Panc1 (cell line): ENCODE measurements around the gene SELL.

Source experiments
- CTCF ChIP-seq: fragments of 450-650 bp; IDR thresholded peaks from 2 replicates; pipeline ENCODE4 v1.5.1; 2017; ENCODE audit warnings: mild to moderate bottlenecking
- REST ChIP-seq, 2 experiments: IDR thresholded peaks; 2 replicates each; pipeline ENCODE4 v1.6.1; 2011 to 2012; ENCODE audit warnings: low read depth in 2 of 2, control low read depth in 1 of 2, low read length in 1 of 2, mild to moderate bottlenecking in 1 of 2, moderate library complexity in 1 of 2; ENCODE audit not compliant: insufficient read depth in 1 of 2
- SIN3A ChIP-seq: IDR thresholded peaks from 2 replicates; pipeline ENCODE4 v1.6.1; 2012; ENCODE audit warnings: low read depth, mild to moderate bottlenecking, low read length, moderate library complexity, borderline replicate concordance; ENCODE audit not compliant: insufficient read depth

DNA sequence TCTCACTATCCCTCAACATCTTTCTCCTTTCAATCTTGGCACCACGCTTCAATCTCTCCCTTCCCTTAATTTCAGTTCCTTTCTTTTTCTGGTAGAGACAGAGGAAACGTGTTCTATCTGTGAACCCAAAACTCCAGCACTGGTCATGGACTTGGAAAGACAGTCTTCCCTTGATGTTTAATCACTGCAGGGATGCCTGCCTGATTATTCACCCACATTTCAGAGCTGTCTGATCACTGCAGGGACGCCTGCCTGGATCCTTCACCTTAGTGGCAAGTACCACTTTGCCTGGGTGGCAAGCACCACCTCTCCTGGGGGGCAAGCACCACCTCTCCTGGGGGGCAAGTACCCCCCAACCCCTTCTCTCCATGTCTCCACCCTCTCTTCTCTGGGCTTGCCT is 27.8 kb downstream of the SELL start:
- TF ChIP-seq CTCF (no peak), REST (IDR thresholded peaks at IDR 0.05; ENCODE audit: insufficient read depth in 1 of 2, low read depth in 2 of 2, low read length in 1 of 2) (no peak), SIN3A (no peak)
